Spleen (tissue), 11 donors: ENCODE measurements around the gene CCDC7. TPM values are rescaled to one million over a fixed set of nuclear protein-coding genes. Genes with fewer than 3 reads are reported as not detected.
"Not testable (repeated sequence)": the region's sequence is repeated elsewhere in the genome, so short reads cannot be mapped to it uniquely, and the experiment has no call there.

Source experiments
- DNase-seq: peaks from one replicate; pipeline ENCODE4 v3.0.0-alpha.2; 2020
- H3K27ac ChIP-seq, 8 donors: fragments of 200-600 bp; sonication (generic) in 7 of 8; 1 replicate in 4 of 8; 2 replicates in 4 of 8; pipeline versions ENCODE4 v1.5.0 to v1.8.0; 2016 to 2021; ENCODE audit warnings: inconsistent platforms in 4 of 8, mild to moderate bottlenecking in 4 of 8, moderate library complexity in 1 of 8
- H3K27me3 ChIP-seq, 7 donors: fragments of 200-600 bp; sonication (generic) in 6 of 7; replicated peaks in 1 of 7; 1 replicate in 4 of 7; 2 replicates in 3 of 7; pipeline versions ENCODE4 v1.5.0 to v1.8.0; 2016 to 2021; ENCODE audit warnings: inconsistent platforms in 3 of 7, mild to moderate bottlenecking in 1 of 7
- H3K36me3 ChIP-seq, 6 donors: fragments of 200-600 bp; sonication (generic) in 5 of 6; 1 replicate in 4 of 6; 2 replicates in 2 of 6; pipeline versions ENCODE4 v1.5.0 to v1.8.0; 2016 to 2021; ENCODE audit warnings: inconsistent platforms in 2 of 6
- H3K4me1 ChIP-seq, 6 donors: fragments of 200-600 bp; sonication (generic) in 5 of 6; 1 replicate in 3 of 6; 2 replicates in 3 of 6; pipeline versions ENCODE4 v1.5.0 to v1.8.0; 2016 to 2021; ENCODE audit warnings: inconsistent platforms in 3 of 6
- H3K4me3 ChIP-seq, 8 donors: fragments of 200-600 bp; sonication (generic) in 7 of 8; 1 replicate in 4 of 8; 2 replicates in 4 of 8; pipeline versions ENCODE4 v1.5.0 to v1.8.0; 2016 to 2021; ENCODE audit warnings: inconsistent platforms in 4 of 8, mild to moderate bottlenecking in 4 of 8, moderate library complexity in 2 of 8
- H3K9me3 ChIP-seq, 8 donors: fragments of 200-600 bp; sonication (generic) in 7 of 8; 1 replicate in 4 of 8; 2 replicates in 4 of 8; pipeline versions ENCODE4 v1.5.0 to v1.8.0; 2016 to 2021; ENCODE audit warnings: inconsistent platforms in 4 of 8
- POLR2A ChIP-seq, 3 donors: fragments of 450-650 bp; IDR thresholded peaks; one replicate each; pipeline ENCODE4 v1.5.1; 2017; ENCODE audit warnings: antibody characterized with exemption in 3 of 3, mild to moderate bottlenecking in 1 of 3
- POLR2AphosphoS5 ChIP-seq, 3 donors: sonication (generic); formaldehyde crosslinking; IDR thresholded peaks; one replicate each; pipeline ENCODE4 v1.5.1; 2017; ENCODE audit warnings: antibody characterized with exemption in 3 of 3
- WGBS, 5 donors: extraction: QIAGEN DNeasy Blood & Tissue Kit in 3 of 5; methylation state at CpG; one replicate each; pipeline versions ENCODE4 v1.1.5 to v1.1.7; 2013 to 2018; 5-methylcytosine and 5-hydroxymethylcytosine counted together
- intact Hi-C: fragments of 100-400 bp; cut with DNase I; formaldehyde crosslinking; loops from one replicate; pipeline ENCODE4 v1.15.0; 2023; ENCODE audit warnings: low total_unique reads
- polyA plus RNA-seq, 3 donors: library from polyadenylated mRNA; stranded (reverse); fragments of 200-250 nt; gene quantifications; one replicate each; pipeline ENCODE4 v1.2.1, GENCODE V29; 2013
- total RNA-seq, 7 donors: library from RNA; depleted of rRNA in 3 of 7; stranded (reverse); fragments of >200 nt in 3 of 7; fragmentation: NEBNext Ultra II Directional in 4 of 7; extraction: Animal tissue kit (Norgen Biotek cat#: 25700) in 4 of 7; gene quantifications; one replicate each; pipeline versions ENCODE4 v1.1.0 to v1.2.1, GENCODE V29; 2016 to 2021
- TF ChIP-seq, protein P1 (sequence below), 11 experiments: fragments of 200-600 bp in 7 of 11; fragments of 450-650 bp in 4 of 11; sonication (generic) in 4 of 11; IDR thresholded peaks in 8 of 11; conservative IDR thresholded peaks in 3 of 11; 1 replicate in 7 of 11; 2 replicates in 4 of 11; pipeline versions ENCODE4 v1.4.0 to v1.8.0; 2016 to 2021; ENCODE audit warnings: antibody characterized with exemption in 11 of 11, inconsistent platforms in 4 of 11, mild to moderate bottlenecking in 1 of 11
- donor health status: healthy with polysubstance abuse.
- donor health status: DM: no; HTN: no; CAD: no; lungs with moderate emphysema.
- donor health status: DM: no; HTN: no; CAD: no.
- donor health status: Bipolar disorder and iron deficiency.
- donor health status: healthy.
- donor health status: DM: no; HTN: no; CAD: no.
- donor health status: DM: yes; HTN: yes; CAD: no.

CCDC7 gene
- total and polyA plus RNA-seq, 10 donors: 0.70 to 32.6 (median 22.9) TPM

DNA sequence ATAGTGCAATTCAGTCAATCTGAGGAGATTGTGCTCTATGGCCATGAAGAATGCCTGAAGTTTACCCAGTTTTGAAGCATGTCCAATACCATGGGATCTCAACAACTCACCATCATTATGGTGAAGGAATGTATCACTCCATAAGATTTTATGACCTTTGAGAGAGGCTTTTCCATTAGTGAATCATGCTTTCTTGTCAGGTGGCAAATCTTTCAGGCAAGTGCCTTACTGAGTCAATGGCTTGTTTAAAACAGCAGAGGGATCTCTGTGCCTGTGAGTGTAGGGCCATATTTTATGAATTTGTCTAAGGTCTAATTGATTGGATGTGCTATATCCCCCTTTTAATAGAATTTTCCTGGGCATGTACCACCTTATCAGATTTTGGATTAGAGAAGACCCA is 131.5 kb downstream of the CCDC7 start:
- intact Hi-C loops: no loop called here
- no peak for DNase-seq
- TF ChIP-seq POLR2A (IDR thresholded peaks at IDR 0.05) (no peak), POLR2AphosphoS5 (IDR thresholded peaks at IDR 0.05) (no peak)
- TF ChIP-seq, protein P1, sequence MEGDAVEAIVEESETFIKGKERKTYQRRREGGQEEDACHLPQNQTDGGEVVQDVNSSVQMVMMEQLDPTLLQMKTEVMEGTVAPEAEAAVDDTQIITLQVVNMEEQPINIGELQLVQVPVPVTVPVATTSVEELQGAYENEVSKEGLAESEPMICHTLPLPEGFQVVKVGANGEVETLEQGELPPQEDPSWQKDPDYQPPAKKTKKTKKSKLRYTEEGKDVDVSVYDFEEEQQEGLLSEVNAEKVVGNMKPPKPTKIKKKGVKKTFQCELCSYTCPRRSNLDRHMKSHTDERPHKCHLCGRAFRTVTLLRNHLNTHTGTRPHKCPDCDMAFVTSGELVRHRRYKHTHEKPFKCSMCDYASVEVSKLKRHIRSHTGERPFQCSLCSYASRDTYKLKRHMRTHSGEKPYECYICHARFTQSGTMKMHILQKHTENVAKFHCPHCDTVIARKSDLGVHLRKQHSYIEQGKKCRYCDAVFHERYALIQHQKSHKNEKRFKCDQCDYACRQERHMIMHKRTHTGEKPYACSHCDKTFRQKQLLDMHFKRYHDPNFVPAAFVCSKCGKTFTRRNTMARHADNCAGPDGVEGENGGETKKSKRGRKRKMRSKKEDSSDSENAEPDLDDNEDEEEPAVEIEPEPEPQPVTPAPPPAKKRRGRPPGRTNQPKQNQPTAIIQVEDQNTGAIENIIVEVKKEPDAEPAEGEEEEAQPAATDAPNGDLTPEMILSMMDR (IDR thresholded peaks at IDR 0.05 in 8 of 11, conservative IDR thresholded peaks at IDR 0.05 in 3 of 11): no peak
- H3K9me3 ChIP-seq: no peaks in the 10 kb centered on the region
- no peaks in the 10 kb centered on the region for H3K4me1 ChIP-seq
- no peaks in the 10 kb centered on the region for H3K27me3 ChIP-seq
- no peak overlapping the region for H3K27ac ChIP-seq
- H3K36me3 ChIP-seq: peaks cover 0 to 4% (median 0%) of the 10 kb centered on the region in 6 donors
- H3K4me3 ChIP-seq: no peak overlapping the region

DNA sequence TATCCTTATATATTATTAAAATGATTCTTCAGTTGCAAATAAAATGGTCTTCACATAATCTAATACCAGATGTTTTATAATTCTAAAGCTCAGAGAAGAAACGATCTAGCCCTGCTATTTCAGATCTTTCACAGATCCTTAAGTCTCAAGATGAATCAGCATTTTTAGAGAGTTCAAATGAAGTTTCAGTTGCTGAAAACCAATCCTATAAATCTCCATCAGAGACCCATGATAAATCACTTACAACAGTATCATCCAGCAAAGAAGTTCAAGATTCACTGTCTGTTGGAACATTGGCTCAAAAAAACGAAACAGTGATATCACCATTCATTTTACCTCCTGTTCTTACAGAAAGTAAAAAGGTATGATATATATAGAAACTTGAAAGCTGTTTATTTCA is 137.0 kb downstream of the CCDC7 start:
- Histone ChIP-seq H3K9me3 (peaks cover 0 to 11% (median 3%) of the 10 kb centered on the region in 8 donors), H3K27ac (no peak overlapping the region), H3K4me3 (no peak overlapping the region), H3K36me3 (peaks cover 0 to 15% (median 0%) of the 10 kb centered on the region in 6 donors), H3K4me1 (no peaks in the 10 kb centered on the region), H3K27me3 (no peaks in the 10 kb centered on the region)
- TF ChIP-seq, protein P1 (IDR thresholded peaks at IDR 0.05 in 8 of 11, conservative IDR thresholded peaks at IDR 0.05 in 3 of 11): no peak
- intact Hi-C loops: no loop called here
- no peak for DNase-seq
- 49 to 62% (median 56%) methylated on average over 2 of the region's 2 CpGs for WGBS, 5 donors

DNA sequence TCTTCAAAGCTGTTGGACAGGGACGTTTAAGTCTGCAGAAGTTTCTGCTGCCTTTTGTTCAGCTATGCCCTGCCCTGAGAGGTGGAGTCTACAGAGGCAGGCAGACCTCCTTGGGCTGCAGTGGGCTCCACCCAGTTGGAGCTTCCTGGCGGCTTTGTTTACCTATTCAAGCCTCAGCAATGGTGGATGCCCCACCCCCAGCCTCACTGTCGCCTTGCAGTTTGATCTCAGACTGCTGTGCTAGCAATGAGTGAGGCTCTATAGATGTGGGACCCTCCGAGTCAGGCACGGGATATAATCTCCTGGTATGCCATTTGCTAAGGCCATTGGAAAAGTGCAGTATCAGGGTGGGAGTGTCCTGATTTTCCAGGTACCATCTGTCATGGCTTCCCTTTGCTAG is 152.1 kb downstream of the CCDC7 start:
- DNase-seq, H3K4me3 ChIP-seq, intact Hi-C loops, H3K4me1 ChIP-seq, H3K27ac ChIP-seq, H3K27me3 ChIP-seq: not testable (repeated sequence)
- 72 to 97% (median 92%) methylated on average over 2 to 5 of the region's 5 CpGs for WGBS, 5 donors
- Histone ChIP-seq H3K9me3 (peaks cover 0 to 76% (median 52%) of the 10 kb centered on the region in 8 donors), H3K36me3 (peaks cover 0 to 49% (median 7%) of the 10 kb centered on the region in 6 donors)

DNA sequence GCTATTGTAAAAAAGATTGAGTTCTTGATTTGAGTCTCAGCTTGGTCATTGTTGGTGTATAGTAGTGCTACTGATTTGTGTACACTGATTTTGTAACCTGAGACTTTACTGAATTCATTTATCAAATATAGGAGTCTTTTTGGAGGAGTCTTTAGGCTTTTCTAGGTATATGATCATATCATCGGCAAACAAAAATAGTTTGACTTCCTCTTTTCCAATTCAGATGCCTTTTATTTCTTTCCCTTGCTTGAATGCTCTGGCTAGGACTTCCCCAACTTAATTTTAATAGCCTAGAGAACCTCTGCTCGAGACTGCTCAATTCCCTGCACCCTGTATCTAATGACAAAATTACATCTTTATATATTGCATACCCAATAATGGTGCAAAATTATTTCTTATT is 154.4 kb downstream of the CCDC7 start:
- intact Hi-C loops: no loop called here
- no peak for DNase-seq
- Histone ChIP-seq H3K4me3 (no peak overlapping the region), H3K36me3 (peaks cover 0 to 49% (median 7%) of the 10 kb centered on the region in 6 donors), H3K9me3 (peaks cover 0 to 66% (median 46%) of the 10 kb centered on the region in 8 donors), H3K27me3 (no peaks in the 10 kb centered on the region), H3K27ac (no peak overlapping the region), H3K4me1 (no peaks in the 10 kb centered on the region)
- no peak for TF ChIP-seq POLR2AphosphoS5 (IDR thresholded peaks at IDR 0.05)
- TF ChIP-seq, protein P1 (IDR thresholded peaks at IDR 0.05 in 8 of 11, conservative IDR thresholded peaks at IDR 0.05 in 3 of 11): no peak
- no peak for TF ChIP-seq POLR2A (IDR thresholded peaks at IDR 0.05)
- 73 to 87% (median 82%) methylated on average over 2 of the region's 2 CpGs for WGBS, 5 donors

DNA sequence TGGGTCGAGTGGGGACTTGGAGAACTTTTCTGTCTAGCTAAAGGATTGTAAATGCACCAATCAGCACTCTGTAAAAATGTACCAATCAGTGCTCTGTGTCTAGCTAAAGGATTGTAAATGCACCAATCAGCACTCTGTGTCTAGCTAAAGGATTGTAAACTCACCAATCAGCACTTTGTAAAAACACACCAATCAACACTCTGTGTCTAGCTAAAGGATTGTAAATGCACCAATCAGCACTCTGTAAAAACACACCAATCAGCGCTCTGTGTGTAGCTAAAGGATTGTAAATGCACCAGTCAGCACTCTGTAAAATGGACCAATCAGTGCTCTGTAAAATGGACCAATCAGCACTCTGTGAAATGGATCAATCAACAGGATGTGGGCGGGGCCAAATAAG is 155.6 kb downstream of the CCDC7 start:
- intact Hi-C loops, DNase-seq, H3K4me3 ChIP-seq, H3K4me1 ChIP-seq, H3K27me3 ChIP-seq, H3K27ac ChIP-seq: not testable (repeated sequence)
- WGBS, 5 donors: 79 to 88% (median 81%) methylated on average over 3 of the region's 3 CpGs
- peaks cover 0 to 66% (median 46%) of the 10 kb centered on the region in 8 donors for H3K9me3 ChIP-seq
- H3K36me3 ChIP-seq: peaks cover 0 to 49% (median 7%) of the 10 kb centered on the region in 6 donors
